ENCODE measurements around the gene AMFR.

- TF ChIP-seq CTCF (IDR thresholded peaks at IDR 0.05): no peak
- no peak for TF ChIP-seq POLR2A (IDR thresholded peaks at IDR 0.05)
Observed at GRCh38 chr16:56362706-56363105, 62.6 kb downstream of the AMFR start.

Measured in testis (tissue), 2 donors.